ENCODE measurements around the gene GDF11.

GDF11 gene

GRCh38 chr12:55771736-55772135, 28.8 kb downstream of the GDF11 start:
- no peak overlapping the region for H3K4me2 ChIP-seq
- H3K36me3 ChIP-seq, result peaks cover 100% of the 10 kb centered on the region
- TF ChIP-seq Cebpa-rat (IDR thresholded peaks at IDR 0.05), result no peak
- no peaks in the 10 kb centered on the region for H3K27me3 ChIP-seq
- no peaks in the 10 kb centered on the region for H3K4me1 ChIP-seq
- no peak overlapping the region for H3K27ac ChIP-seq
- H4K20me1 ChIP-seq, result peaks cover 42% of the 10 kb centered on the region
- H3K9ac ChIP-seq, result no peak overlapping the region
- H3K4me3 ChIP-seq, result no peak overlapping the region
- no peaks in the 10 kb centered on the region for H3K9me3 ChIP-seq

- Histone ChIP-seq H3K4me2 (no peak overlapping the region), H3K36me3 (peaks cover 99% of the 10 kb centered on the region), H3K4me1 (peaks cover 20% of the 10 kb centered on the region), H3K9ac (no peak overlapping the region), H3K27ac (no peak overlapping the region), H3K27me3 (no peaks in the 10 kb centered on the region), H3K9me3 (no peaks in the 10 kb centered on the region), H4K20me1 (0 out of 2 replicates have a peak, but pooled peaks cover 14% of the 10 kb centered on the region), H3K4me3 (no peak overlapping the region)
- TF ChIP-seq Cebpa-rat (IDR thresholded peaks at IDR 0.05), result no peak
Measured at GRCh38 chr12:55777856-55778255, 34.9 kb downstream of the GDF11 start.

- Histone ChIP-seq H3K27ac (no peak overlapping the region), H3K4me2 (peak overlapping the region; percentile 40), H3K27me3 (no peaks in the 10 kb centered on the region), H3K36me3 (peaks cover 99% of the 10 kb centered on the region), H3K9me3 (no peaks in the 10 kb centered on the region), H3K4me3 (no peak overlapping the region), H3K9ac (no peak overlapping the region), H3K4me1 (peaks cover 20% of the 10 kb centered on the region), H4K20me1 (0 out of 2 replicates have a peak, but pooled peaks cover 8% of the 10 kb centered on the region)
- TF ChIP-seq Cebpa-rat (IDR thresholded peaks at IDR 0.05), result no peak
Measured at GRCh38 chr12:55780685-55781084, 37.8 kb downstream of the GDF11 start.

GRCh38 chr12:55788546-55788945, 45.6 kb downstream of the GDF11 start:
- no peaks in the 10 kb centered on the region for H3K9me3 ChIP-seq
- peaks cover 100% of the 10 kb centered on the region for H3K36me3 ChIP-seq
- H3K4me1 ChIP-seq, result no peaks in the 10 kb centered on the region
- 0 out of 2 replicates have a peak, but pooled peaks cover 8% of the 10 kb centered on the region for H4K20me1 ChIP-seq
- H3K4me3 ChIP-seq, result no peak overlapping the region
- no peaks in the 10 kb centered on the region for H3K27me3 ChIP-seq
- H3K4me2 ChIP-seq, result no peak overlapping the region
- TF ChIP-seq Cebpa-rat (IDR thresholded peaks at IDR 0.05), result no peak
- no peak overlapping the region for H3K9ac ChIP-seq
- no peak overlapping the region for H3K27ac ChIP-seq

- Histone ChIP-seq H3K27me3 (no peaks in the 10 kb centered on the region), H3K36me3 (peaks cover 100% of the 10 kb centered on the region)
Measured at GRCh38 chr12:55789171-55789570, 46.2 kb downstream of the GDF11 start.

GRCh38 chr12:55789893-55790292, 47.0 kb downstream of the GDF11 start:
- Histone ChIP-seq H3K9ac (no peak overlapping the region), H3K9me3 (no peaks in the 10 kb centered on the region), H4K20me1 (0 out of 2 replicates have a peak, but pooled peaks cover 8% of the 10 kb centered on the region), H3K27me3 (no peaks in the 10 kb centered on the region), H3K27ac (no peak overlapping the region), H3K4me3 (no peak overlapping the region), H3K4me2 (no peak overlapping the region), H3K36me3 (peaks cover 100% of the 10 kb centered on the region), H3K4me1 (no peaks in the 10 kb centered on the region)
- no peak for TF ChIP-seq Cebpa-rat (IDR thresholded peaks at IDR 0.05)

More at GRCh38 chr12:55789171-55789570, 46.2 kb downstream of the GDF11 start:
- H3K4me1 ChIP-seq, result no peaks in the 10 kb centered on the region
- no peak overlapping the region for H3K4me2 ChIP-seq
- 0 out of 2 replicates have a peak, but pooled peaks cover 8% of the 10 kb centered on the region for H4K20me1 ChIP-seq
- no peak overlapping the region for H3K4me3 ChIP-seq
- no peaks in the 10 kb centered on the region for H3K9me3 ChIP-seq
- H3K27ac ChIP-seq, result no peak overlapping the region
- no peak overlapping the region for H3K9ac ChIP-seq
- no peak for TF ChIP-seq Cebpa-rat (IDR thresholded peaks at IDR 0.05)

- H3K9me3 ChIP-seq, result no peaks in the 10 kb centered on the region
- H3K4me3 ChIP-seq, result no peak overlapping the region
- no peak for TF ChIP-seq Cebpa-rat (IDR thresholded peaks at IDR 0.05)
- H3K27me3 ChIP-seq, result no peaks in the 10 kb centered on the region
- no peaks in the 10 kb centered on the region for H3K4me1 ChIP-seq
- no peak overlapping the region for H3K4me2 ChIP-seq
- no peak overlapping the region for H3K27ac ChIP-seq
- no peak overlapping the region for H3K9ac ChIP-seq
- peaks cover 46% of the 10 kb centered on the region for H4K20me1 ChIP-seq
- H3K36me3 ChIP-seq, result peaks cover 98% of the 10 kb centered on the region
Measured at GRCh38 chr12:55795950-55796349, 53.0 kb downstream of the GDF11 start.

GRCh38 chr12:55797068-55797467, 54.1 kb downstream of the GDF11 start:
- no peaks in the 10 kb centered on the region for H3K4me1 ChIP-seq
- no peak overlapping the region for H3K4me2 ChIP-seq
- TF ChIP-seq Cebpa-rat (IDR thresholded peaks at IDR 0.05), result no peak
- H3K9me3 ChIP-seq, result no peaks in the 10 kb centered on the region
- no peaks in the 10 kb centered on the region for H3K27me3 ChIP-seq
- no peak overlapping the region for H3K9ac ChIP-seq
- H3K4me3 ChIP-seq, result no peak overlapping the region
- no peak overlapping the region for H3K27ac ChIP-seq
- peaks cover 98% of the 10 kb centered on the region for H3K36me3 ChIP-seq
- H4K20me1 ChIP-seq, result peaks cover 49% of the 10 kb centered on the region

- no peak overlapping the region for H3K27ac ChIP-seq
- no peak overlapping the region for H3K4me2 ChIP-seq
- no peak overlapping the region for H3K4me3 ChIP-seq
- no peaks in the 10 kb centered on the region for H3K4me1 ChIP-seq
- no peaks in the 10 kb centered on the region for H3K9me3 ChIP-seq
- H4K20me1 ChIP-seq, result peaks cover 52% of the 10 kb centered on the region
- no peaks in the 10 kb centered on the region for H3K27me3 ChIP-seq
- TF ChIP-seq Cebpa-rat (IDR thresholded peaks at IDR 0.05), result no peak
- H3K9ac ChIP-seq, result no peak overlapping the region
- peaks cover 97% of the 10 kb centered on the region for H3K36me3 ChIP-seq
Measured at GRCh38 chr12:55797550-55797949, 54.6 kb downstream of the GDF11 start.
